GM21526 (cell line): ENCODE measurements around the gene PGAM2.

Experiments used
- ATAC-seq: cut with Tn5 transposase; IDR thresholded peaks from one replicate; pipeline ENCODE4 v1.9.1; 2021; ENCODE audit warnings: moderate library complexity; ENCODE audit not compliant: unreplicated experiment, low FRiP score

Gene PGAM2

DNA sequence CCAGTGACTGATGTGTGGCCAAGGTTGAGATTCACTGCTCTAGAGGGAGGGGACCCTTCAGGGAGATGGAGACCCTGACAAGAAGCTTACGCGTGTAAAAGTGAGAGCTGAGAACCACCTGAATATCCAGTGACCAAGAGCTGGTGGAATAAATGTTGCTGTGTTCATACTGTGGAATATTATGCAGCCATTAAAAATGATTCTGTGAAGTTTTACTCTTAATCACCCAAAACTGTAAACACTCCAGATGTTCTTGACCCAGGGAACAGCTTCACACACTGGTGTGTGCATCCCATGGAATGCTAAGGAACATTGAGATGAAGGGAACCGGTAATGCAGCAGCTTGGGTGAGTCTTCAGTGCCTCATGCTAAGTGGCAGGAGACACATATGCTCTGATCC is 21.3 kb upstream of the PGAM2 start:
- ATAC-seq, result no peak

DNA sequence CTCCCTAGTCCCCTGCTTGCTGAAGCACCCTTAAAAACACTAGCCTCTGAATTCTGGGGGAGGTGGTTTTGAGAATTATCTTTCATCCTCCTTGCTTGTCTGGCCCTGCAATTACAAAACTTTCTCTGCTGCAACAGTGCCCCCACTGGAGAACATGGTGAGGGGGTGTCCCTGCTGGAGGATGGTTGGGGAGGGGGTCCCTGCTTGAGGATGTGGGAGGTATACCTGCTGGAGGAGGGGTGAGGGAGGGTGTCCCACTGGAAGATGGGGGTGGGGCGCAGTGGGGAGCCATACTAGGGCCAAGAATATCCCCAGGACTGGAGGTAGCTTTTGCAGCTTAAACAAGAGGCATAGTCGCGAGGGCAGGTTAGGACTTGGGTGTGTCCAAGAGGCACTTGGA is 20.2 kb upstream of the PGAM2 start:
- no peak for ATAC-seq

DNA sequence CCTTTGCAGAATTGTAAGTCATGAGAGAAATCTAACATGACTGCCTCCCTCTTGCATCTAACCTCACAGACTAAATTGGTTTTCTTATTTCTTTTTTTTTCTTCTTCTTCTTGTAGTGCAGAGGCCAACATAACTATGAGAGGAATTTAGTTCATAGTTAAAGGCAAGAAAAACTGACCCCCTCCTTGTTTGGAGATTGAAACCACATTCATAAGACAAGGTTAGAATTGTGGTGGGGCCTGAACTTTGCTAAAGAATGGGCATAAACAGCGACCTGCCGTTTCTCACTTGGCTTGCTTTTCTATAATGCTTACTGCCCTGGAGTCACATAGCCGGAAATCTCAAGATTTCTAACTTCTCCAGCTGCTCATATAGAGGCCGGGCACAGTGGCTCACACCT is 19.3 kb upstream of the PGAM2 start:
- ATAC-seq, result no peak

DNA sequence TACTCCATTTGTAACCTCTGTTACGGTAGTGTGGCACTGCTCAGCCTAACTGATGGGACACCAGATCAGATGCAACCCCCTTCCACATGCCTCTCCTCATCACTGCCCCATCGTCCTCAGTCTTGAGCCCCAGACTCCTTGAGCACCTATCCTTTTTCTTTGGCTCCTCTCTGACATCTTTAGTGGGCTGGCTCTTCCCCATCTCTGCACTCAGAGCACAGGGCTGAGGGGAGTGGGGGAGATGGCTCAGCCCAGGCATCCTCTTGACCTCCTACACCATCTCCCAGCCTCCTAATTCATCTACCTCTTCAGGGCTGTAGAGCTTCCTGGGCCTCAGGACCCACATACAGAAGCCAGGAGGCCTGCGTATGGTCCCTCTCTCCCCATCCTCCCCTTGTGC is 18.4 kb upstream of the PGAM2 start:
- no peak for ATAC-seq

DNA sequence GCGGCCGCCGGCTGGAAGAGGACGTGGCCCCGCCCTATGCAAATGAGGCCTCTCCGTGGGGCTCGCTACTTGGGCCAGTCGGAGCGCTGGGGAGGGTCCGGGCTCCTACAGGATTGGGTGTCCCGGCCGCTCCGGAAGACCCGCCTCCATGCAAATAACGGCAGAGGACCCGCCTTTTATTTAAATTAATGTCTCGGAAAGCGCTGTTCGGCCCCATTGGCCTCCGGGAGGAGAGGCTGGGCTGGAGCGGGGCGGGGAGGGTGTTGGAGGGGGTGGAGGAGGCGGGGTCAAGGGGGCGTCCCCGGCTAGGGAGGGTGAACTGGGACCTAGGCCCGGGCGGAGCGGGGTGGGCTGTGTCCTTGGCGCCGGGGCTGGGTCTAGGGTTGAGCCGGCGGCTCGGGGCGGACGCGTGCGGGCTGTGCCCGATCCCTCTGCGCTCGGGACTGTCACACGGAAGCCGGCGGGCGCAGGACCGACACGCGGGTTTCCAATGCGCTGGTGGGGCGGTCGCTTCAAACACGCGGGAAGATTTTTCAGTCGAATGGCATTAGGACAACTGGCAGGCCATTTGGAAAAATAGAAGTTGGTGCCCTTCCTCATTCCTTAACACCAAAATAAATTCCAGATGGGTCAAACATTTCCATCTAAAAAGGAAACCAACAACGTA is 17.3 kb upstream of the PGAM2 start:
- peak; percentile 83 for ATAC-seq

DNA sequence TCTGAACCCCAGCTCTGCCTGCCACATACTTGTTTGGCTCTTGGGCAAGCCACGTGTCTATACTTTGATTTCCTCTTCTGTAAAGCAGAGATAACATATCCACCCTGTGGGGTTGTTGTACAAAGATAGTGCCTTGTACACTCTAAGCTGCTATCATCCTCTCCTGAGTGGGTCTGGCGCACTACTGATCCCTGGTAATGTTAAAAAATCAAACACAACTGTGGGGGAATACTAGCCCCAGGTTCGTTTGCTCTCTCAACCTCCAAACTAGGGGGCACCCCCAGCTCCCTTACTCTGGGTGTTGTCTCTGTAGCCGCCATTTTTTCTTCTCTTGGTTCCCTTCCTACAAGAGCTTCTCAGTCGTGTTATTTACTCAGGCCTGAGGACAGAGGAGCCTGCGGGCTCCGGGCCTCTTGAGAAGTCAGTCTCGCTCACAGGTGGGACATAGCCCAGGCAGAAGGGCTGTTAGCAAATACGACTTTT is 15.9 kb upstream of the PGAM2 start:
- ATAC-seq, result no peak

DNA sequence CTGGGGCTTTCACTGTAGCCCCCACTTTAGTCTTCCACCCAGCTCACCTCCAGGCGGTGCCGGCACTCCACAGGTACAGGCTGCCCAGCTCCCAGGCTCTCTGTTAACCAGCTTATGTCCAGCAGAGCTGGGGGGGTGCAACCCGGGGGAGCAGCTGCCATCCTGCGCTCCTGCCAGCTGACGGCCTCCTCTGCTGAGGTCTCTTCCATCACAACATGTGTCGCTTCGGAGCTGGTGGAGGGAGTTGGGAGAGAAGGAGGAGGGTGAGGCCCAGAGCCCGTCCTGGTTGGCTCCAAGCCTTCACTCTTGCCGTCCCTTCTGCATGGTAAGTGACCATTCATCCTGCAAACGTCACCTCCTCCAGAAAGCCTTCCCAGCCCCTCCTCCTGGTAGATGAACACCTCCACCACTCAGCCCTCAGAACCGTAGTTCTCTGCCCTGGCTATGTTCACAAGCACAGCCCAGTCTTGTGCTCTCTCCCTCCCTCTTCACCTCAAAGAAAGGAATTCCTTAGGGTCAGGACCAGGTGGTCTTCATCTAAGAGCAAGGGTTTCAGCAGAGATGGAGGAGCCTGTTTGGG is 15.4 kb upstream of the PGAM2 start:
- ATAC-seq, result no peak

DNA sequence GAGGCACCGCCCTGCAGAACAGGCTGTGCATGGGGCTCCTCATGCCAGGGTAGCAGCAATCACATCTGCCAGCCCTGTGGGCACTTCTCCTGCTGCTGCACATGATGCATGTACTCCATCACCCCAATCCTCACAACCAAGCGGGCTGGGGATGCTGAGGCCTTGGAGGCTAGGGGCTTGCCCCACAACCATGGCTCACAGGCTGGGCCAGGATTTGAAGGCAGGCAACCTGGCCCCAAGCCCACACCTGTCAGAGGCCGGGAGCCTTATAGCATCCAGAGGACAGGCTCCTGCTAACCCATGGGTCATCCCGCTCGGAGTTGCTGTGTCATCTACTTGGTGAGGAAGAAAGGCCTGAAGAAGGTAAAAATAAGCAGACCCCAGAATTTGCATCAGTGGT is 14.8 kb upstream of the PGAM2 start:
- ATAC-seq, result no peak

DNA sequence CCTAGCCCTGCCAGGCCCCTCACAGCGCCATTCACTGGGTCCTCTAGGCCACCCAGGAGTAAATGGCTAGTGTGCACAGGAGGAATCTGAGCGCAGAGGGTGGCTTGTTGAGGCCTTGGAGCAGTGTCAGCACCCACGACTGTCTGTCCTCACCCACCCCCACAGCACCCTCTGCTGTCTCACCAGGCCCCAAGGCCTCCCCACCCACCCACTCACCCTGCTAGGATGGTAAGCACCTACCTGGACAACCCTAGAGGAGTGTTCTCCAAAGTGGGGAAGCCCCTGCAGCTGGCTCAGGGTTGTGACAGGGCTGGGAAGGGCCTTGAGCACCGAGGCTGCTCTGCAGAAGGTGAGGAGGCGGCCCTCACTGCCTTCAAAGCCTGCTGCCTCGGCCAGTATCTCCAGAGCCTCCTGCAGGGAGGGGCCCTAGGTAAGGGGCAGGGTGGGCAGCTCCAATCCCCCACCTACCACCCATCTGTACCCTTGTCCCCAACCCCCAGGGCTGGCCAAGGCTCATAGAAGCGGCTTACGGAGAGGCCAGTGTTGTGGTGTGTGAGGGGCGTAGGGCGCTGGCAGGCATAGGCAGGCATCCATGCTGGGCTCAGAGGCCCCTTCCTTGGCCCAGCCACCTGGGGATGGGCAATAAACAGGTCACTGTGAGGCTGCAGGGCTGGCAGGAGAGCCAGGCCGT is 14.1 kb upstream of the PGAM2 start:
- no peak for ATAC-seq

DNA sequence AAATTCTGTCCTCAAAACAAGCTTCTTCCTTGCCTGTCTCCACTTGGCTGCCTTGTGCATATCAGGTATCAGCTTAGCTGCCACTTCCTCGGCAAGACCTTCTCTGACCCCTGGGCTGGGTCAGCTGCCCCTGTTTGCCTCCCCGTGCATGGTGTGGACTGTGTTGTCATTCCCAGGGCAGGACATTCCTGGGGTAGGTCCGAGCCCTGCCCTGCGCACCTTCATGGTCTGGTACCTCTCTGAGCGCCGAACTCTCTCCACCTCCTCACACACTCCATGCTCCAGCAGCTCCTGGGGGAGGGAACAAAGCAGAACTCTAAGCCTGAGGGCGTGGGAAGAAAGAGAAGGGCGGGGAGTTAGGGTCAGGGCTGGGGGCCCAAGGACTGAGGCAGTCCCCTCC is 13.2 kb upstream of the PGAM2 start:
- ATAC-seq, result no peak

DNA sequence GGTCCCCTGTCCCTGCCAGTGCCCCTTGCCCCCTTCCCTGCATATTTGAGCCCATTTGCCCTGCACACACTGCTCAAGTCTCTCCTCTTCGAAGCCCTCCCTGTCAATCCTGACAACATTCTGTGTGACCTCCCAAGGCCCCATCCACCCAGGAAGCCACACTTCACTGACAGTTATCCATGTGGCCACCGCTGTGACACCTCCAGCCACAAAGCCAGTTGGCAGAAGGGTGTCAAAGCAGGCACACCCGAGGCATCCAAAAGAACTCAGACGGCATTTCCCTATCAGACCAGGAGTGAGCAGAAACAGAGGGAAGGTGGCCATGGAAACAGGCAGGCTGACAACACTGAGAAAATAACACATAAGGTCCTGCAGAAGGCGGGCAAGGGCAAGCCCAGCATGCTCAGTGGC is 12.3 kb upstream of the PGAM2 start:
- no peak for ATAC-seq

DNA sequence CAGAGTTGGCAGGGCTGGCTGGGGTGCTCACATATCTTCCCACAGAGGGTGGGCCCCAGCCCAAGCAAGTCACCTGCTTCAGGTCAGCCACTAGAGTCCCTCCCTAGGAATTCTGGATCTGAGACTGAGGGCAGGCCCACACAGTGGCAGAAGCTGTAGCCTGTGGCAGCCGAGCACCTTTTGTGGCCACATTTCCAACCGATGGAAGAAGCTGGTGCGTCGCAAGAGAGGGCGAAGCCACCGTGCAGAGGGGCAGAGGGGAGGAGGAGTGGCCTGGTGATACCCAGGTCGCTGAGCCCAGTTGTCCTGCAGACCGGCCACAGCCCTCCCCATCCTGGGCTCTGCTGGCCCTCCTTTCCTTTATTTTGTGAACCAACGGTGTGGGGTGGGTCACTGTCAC is 11.7 kb upstream of the PGAM2 start:
- no peak for ATAC-seq

DNA sequence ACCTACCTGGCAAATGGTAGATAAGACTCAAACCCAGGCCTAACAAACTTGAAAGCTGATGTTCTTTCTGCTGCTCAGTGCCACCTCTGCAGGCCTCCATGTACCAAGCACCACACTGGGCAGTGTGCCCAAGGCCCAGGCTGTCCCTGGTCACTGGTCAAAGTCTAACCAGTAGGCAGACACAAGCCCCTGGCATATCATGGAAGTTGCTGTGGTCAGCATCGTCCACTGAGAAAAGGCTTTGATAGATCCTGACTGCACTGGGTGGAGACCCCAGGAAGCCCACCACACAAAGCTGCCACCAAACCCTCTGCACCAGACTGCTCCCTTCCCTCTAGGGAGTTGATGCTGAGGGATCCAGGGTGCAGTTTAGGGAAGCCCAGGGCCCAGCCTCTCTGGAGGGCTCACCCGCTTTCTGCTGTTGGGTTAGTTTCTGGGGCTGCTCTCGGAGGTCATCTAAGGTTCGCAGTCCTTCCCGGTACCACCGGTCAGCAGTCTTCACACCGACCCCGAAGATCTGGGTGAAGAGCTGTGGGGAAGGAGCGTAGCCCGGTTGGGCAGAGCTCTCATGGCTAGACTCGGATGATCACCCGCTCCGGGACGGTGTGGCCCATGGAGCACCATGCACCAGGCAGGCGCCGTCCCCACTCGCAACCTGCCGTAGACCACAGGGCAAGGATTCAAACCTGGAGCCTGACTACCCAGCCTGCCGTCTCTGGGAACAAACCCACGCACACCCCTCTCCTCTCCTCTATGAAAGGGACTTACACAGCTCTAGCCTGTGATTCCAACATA is 10.9 kb upstream of the PGAM2 start:
- no peak for ATAC-seq

DNA sequence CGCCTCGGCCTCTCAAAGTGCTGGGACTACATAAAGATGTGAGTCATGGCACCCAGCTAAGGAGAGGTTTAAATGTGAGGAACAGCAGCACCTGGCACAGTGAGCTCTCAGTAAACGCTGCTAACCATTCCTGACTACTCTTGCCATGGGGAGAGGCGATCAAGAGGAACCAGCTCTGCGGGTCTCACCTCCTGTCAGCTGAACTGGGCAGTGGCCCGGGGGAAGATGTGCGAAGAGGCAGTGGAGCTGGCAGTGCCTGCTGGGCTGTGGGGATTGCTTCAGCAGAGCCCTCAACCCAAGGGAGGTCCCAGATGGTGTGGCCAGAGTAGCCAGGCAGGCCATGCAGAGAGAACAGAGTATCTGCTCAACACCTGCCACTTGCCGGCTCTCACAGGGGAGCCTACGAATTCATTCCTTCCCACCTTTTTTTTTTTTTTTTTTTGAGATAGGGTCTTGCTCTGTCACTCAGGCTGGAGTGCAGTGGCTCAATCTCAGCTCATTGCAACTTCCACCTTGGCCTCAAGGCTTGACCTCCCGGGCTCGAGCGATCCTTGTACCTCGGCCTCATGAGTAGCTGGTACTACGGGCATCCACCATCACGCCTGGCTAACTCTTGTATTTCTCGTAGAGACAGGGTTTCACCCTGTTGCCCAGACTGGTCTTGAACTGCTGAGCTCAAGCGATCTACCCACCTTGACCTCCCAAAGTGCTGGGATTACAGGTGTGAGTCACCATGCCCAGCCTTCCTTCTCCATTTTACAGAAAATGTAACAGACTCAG is 10.1 kb upstream of the PGAM2 start:
- ATAC-seq, result no peak

DNA sequence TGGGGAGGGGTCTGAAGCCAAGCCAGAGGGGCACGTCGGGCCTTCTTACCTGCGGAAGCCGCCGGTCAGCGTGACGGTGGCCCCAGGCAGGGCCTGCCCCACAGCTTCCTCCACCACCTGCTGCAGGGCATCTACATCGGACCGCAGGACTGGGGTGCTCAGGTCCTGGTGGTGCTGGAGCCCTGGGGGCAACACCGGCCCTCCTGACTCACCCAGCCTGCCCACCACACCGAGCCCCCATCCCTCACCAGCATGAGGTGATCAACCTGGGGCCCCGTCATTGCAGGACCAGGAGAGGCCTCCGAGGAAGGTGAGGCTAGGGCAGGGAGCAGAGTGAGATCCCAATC is 9.0 kb upstream of the PGAM2 start:
- ATAC-seq, result no peak

DNA sequence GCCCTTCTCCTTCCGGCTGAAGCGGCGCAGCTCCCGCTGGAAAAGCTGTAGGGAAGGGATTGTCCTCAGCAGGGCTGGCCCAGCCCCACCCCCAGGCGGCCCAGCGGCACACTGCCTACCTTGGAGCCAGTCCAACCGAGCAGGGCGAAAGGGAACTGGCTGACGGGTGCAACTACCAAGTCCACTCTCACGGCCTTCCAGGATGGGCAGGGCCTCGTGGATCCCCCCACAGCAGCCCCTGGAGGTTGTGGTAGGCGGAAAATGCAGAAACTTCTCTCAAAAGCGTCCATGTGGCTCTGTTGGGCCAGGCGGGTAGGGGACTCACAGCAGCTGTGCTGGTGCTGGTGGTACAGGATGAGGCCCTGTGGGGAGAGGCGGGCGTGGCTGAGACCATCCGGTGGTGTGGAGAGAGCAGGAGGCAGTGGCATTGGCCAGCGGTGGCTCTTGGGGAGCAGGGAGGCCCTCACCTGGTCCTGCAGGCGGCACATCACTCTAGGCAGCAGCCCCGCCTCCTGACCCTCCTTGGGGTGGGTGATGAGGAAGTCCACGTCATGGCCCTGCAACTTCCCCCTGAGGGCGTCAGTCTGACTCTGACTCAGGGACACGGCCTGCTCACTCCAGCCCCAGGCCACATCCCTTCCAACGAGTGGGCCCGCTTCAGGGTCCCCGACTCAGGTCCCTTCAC is 8.4 kb upstream of the PGAM2 start:
- ATAC-seq, result no peak

DNA sequence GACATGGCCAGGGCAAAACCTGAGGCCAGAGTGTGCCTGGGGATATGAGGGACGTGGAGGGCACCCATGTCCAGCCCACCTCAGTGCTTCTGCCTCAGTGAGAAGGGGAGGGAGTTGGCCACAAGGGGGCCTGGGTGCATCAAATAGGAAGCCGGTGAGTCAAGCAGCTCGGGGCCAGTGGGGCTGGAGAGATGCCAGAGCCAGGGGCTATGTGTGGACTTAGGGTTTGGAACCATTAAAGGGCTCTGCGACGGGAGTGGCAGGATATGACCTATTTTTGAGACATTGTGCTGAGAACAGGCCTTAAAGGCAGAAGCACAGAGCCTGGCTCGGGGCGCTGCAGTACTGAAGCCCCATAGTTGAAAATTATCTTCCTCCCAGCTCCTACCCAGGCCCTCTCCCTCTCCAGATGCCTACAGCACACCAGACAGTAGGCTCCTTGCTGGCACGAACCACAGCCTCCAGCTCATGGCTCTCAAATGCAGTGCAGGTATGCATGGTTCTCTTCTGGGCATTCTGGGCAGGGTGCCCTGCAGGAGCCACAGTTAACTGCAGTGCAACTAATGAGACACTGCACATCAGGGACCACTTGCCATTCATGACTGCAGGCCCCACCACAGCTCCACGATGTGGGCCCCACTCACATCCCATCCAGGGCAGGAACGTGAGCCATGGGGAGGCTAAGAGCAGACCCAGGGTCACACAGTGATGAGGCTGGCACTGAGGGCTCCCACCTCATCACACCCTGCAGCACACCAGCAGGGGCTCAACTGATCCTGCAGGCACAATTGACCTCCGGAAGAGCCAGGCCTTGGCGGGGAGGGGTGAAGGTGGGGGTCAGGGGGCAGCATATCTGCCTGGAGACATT is 7.2 kb upstream of the PGAM2 start:
- ATAC-seq, result no peak

DNA sequence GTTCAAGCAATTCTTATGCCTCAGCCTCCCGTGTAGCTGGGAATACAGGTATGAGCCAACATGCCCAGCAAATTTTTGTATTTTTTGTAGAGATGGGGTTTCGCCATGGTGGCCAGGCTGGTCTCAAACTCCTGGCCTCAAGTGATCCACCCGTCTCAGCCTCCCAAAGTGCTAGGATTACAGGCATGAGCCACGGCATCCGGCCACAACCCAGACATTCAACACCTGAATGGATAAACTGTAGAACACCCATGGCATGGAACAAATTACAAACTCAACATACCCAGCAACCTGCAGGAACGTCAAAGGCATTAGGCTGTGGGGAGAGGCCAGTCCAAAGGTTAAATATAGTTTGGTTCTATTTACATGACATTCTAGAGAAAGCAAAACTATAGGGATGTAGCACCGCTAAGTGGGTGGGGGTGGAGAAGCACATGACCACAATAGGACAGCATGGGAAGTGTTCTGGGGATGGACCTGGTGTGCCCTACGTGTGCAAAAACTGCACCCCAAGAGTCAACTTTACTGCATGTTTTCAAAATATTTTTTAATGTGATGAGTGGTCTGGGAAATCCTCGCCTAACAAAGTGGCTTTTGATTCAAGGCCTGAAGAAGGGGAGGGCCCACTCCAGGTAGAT is 6.5 kb upstream of the PGAM2 start:
- no peak for ATAC-seq

DNA sequence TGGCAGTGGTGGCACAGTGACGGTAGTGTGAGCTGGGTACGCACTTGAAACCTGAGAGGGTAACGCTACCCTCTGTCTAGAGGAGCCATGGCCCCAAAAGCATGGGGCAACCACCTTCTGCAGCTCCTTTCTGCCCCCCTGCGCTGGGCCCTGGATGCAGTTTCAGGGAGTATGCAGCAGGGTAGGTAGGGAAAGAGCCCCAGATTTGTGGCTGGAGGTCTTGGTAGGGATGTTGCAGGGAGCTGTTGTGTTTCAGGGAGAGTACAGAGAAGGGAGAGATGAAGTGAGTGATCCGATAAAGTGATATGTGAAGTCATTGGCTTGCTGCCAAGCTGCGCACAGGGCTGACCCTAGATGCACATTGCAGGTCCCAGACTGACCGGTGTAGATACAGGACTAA is 2.7 kb upstream of the PGAM2 start:
- no peak for ATAC-seq
